MM.1S (cell line): ENCODE results near the gene LSR.

ENCODE experiments used
- DNase-seq: peaks from one replicate; pipeline ENCODE4 v3.0.0-alpha.2; 2015
- H2AFZ ChIP-seq: fragments of 300-600 bp; sonication (generic); 2 replicates; pipeline ENCODE4 v1.6.0; 2016; ENCODE audit warnings: antibody characterized with exemption, low read length
- H3F3A ChIP-seq: fragments of 300-600 bp; sonication (generic); 2 replicates; pipeline ENCODE4 v1.6.1; 2016; ENCODE audit warnings: mild to moderate bottlenecking, antibody characterized with exemption, low read length, moderate library complexity, mixed read lengths; ENCODE audit not compliant: insufficient read depth
- H3K27ac ChIP-seq: fragments of 300-600 bp; sonication (generic); 2 replicates; pipeline ENCODE4 v1.5.1; 2016; ENCODE audit warnings: mild to moderate bottlenecking, low read length
- H3K27me3 ChIP-seq: fragments of 300-600 bp; sonication (generic); replicated peaks from 2 replicates; pipeline ENCODE4 v1.6.0; 2016; ENCODE audit warnings: low read length; ENCODE audit not compliant: insufficient read depth
- H3K36me3 ChIP-seq: fragments of 300-600 bp; sonication (generic); replicated peaks from 2 replicates; pipeline ENCODE4 v1.6.1; 2016; ENCODE audit warnings: mild to moderate bottlenecking, low read length, mixed read lengths; ENCODE audit not compliant: insufficient read depth
- H3K4me1 ChIP-seq: fragments of 300-600 bp; sonication (generic); 2 replicates; pipeline ENCODE4 v1.6.1; 2016; ENCODE audit warnings: low read length, mixed read lengths
- H3K4me2 ChIP-seq: fragments of 300-600 bp; sonication (generic); 2 replicates; pipeline ENCODE4 v1.6.0; 2016; ENCODE audit warnings: low read depth, low read length
- H3K4me3 ChIP-seq: fragments of 300-600 bp; sonication (generic); 2 replicates; pipeline ENCODE4 v1.5.1; 2016; ENCODE audit warnings: low read length, mixed read lengths
- H3K79me2 ChIP-seq: fragments of 300-600 bp; sonication (generic); 2 replicates; pipeline ENCODE4 v1.6.1; 2016; ENCODE audit warnings: mixed run types, low read length, mixed read lengths
- H3K9ac ChIP-seq: fragments of 300-600 bp; sonication (generic); 2 replicates; pipeline ENCODE4 v1.6.1; 2016; ENCODE audit warnings: low read length, mixed read lengths
- H3K9me2 ChIP-seq: fragments of 300-600 bp; sonication (generic); replicated peaks from 2 replicates; pipeline ENCODE4 v1.6.1; 2016; ENCODE audit warnings: mild to moderate bottlenecking, low read length, mixed read lengths; ENCODE audit not compliant: insufficient read depth
- H3K9me3 ChIP-seq: fragments of 300-600 bp; sonication (generic); replicated peaks from 2 replicates; pipeline ENCODE4 v1.6.1; 2016; ENCODE audit warnings: mild to moderate bottlenecking, low read length, mixed read lengths; ENCODE audit not compliant: insufficient read depth
- H4K20me1 ChIP-seq: fragments of 300-600 bp; sonication (generic); 2 replicates; pipeline ENCODE4 v1.6.1; 2016; ENCODE audit warnings: mild to moderate bottlenecking, low read length, moderate library complexity, mixed read lengths; ENCODE audit not compliant: insufficient read depth
- CTCF ChIP-seq: fragments of 300-600 bp; sonication (generic); IDR thresholded peaks from 2 replicates; pipeline ENCODE4 v1.5.1; 2016; ENCODE audit warnings: antibody characterized with exemption, low read length, mixed read lengths
- EZH2 ChIP-seq: fragments of 300-600 bp; sonication (generic); optimal IDR thresholded peaks from 2 replicates; pipeline ENCODE3; 2017; ENCODE audit warnings: low read depth, mild to moderate bottlenecking, antibody characterized with exemption, low read length, mixed read lengths
- EZH2phosphoT487 ChIP-seq: fragments of 300-600 bp; sonication (generic); IDR thresholded peaks from 2 replicates; pipeline ENCODE4 v1.6.1; 2018; ENCODE audit warnings: antibody characterized with exemption, low read length

The LSR gene

GRCh38 chr19:35299523-35300338, 50.9 kb downstream of the LSR start:
- no peak overlapping the region for H3K4me3 ChIP-seq
- H4K20me1 ChIP-seq: no peaks in the 10 kb centered on the region
- H3K9ac ChIP-seq: no peak overlapping the region
- no peaks in the 10 kb centered on the region for H3K36me3 ChIP-seq
- H2AFZ ChIP-seq: no peak overlapping the region
- H3K27me3 ChIP-seq: peaks cover 35% of the 10 kb centered on the region
- no peak overlapping the region for H3K4me2 ChIP-seq
- peaks cover 11% of the 10 kb centered on the region; the same call in 1 of the 2 replicates for H3K4me1 ChIP-seq
- no peaks in the 10 kb centered on the region for H3F3A ChIP-seq
- no peaks in the 10 kb centered on the region for H3K9me2 ChIP-seq
- H3K27ac ChIP-seq: no peak overlapping the region
- DNase-seq: no peak
- no peaks in the 10 kb centered on the region for H3K9me3 ChIP-seq
- TF ChIP-seq EZH2 (no peak), EZH2phosphoT487 (no peak), CTCF (no peak)
- no peaks in the 10 kb centered on the region for H3K79me2 ChIP-seq

- Histone ChIP-seq H3K9me2 (no peaks in the 10 kb centered on the region), H3K4me1 (peaks cover 11% of the 10 kb centered on the region; the same call in 1 of the 2 replicates), H3K27me3 (peaks cover 34% of the 10 kb centered on the region), H3F3A (no peaks in the 10 kb centered on the region), H3K9ac (no peak overlapping the region), H2AFZ (no peak overlapping the region), H3K9me3 (no peaks in the 10 kb centered on the region), H3K79me2 (no peaks in the 10 kb centered on the region), H3K27ac (no peak overlapping the region), H3K4me2 (no peak overlapping the region), H3K4me3 (no peak overlapping the region), H3K36me3 (no peaks in the 10 kb centered on the region), H4K20me1 (no peaks in the 10 kb centered on the region)
- DNase-seq: no peak
- TF ChIP-seq CTCF (no peak), EZH2 (no peak), EZH2phosphoT487 (no peak)
These were observed 51.5 kb downstream of the LSR start for GRCh38 chr19:35300339-35300649.

GRCh38 chr19:35301961-35302360, 53.2 kb downstream of the LSR start:
- Histone ChIP-seq H3F3A (no peaks in the 10 kb centered on the region), H3K27ac (no peak overlapping the region), H3K4me2 (no peak overlapping the region), H3K9me3 (no peaks in the 10 kb centered on the region), H3K4me3 (no peak overlapping the region), H3K9me2 (no peaks in the 10 kb centered on the region), H2AFZ (no peak overlapping the region), H3K36me3 (no peaks in the 10 kb centered on the region), H3K4me1 (0 out of 2 replicates have a peak, but pooled peaks cover 4% of the 10 kb centered on the region), H3K27me3 (peaks cover 33% of the 10 kb centered on the region), H3K79me2 (no peaks in the 10 kb centered on the region), H4K20me1 (no peaks in the 10 kb centered on the region), H3K9ac (no peak overlapping the region)
- no peak for TF ChIP-seq CTCF
- TF ChIP-seq EZH2: no peak
- no peak for TF ChIP-seq EZH2phosphoT487
- DNase-seq: no peak
